ENCODE results near the gene GAB4. TPM values are rescaled to one million over a fixed set of nuclear protein-coding genes. Genes with fewer than 3 reads are reported as not detected.

The GAB4 gene
- total and polyA plus RNA-seq, 2 donors (not counting 3 experiments of a cell fraction or from before 2014, with no cell fraction given): not detected

GRCh38 chr22:16969508-16970327 lies 38.3 kb downstream of the GAB4 start:
- dilution Hi-C loops (cut with MboI; ENCODE audit: extremely low pct_ligation_motif_present, low sequenced_read_pairs): no loop called here
- H2AFZ ChIP-seq (ENCODE audit: low read depth, low read length): no peak overlapping the region
- H3K79me2 ChIP-seq (ENCODE audit: control insufficient read depth, insufficient read depth, low read length): no peaks in the 10 kb centered on the region
- BruUV-seq (replicated peaks): no TSS peak
- H3K9me3 ChIP-seq (replicated peaks; ENCODE audit: control insufficient read depth, insufficient read depth, low read length): peaks cover 2% of the 10 kb centered on the region
- no peaks in the 10 kb centered on the region for H3K27me3 ChIP-seq (ENCODE audit: control insufficient read depth in 2 of 2, insufficient read depth in 2 of 2, low read length in 2 of 2)
- TF ChIP-seq FOS (IDR thresholded peaks at IDR 0.05; ENCODE audit: borderline replicate concordance, insufficient read depth, low read length) (no peak), CTCF (IDR thresholded peaks at IDR 0.05; ENCODE audit: extremely low read depth in 1 of 2, insufficient read depth in 1 of 2, low read depth in 1 of 2, low read length in 2 of 2) (no peak), MAX (IDR thresholded peaks at IDR 0.05; ENCODE audit: insufficient read depth, insufficient read length) (no peak), JUN (IDR thresholded peaks at IDR 0.05; ENCODE audit: borderline replicate concordance, insufficient read depth, insufficient read length, low read depth) (no peak), MYC (IDR thresholded peaks at IDR 0.05; ENCODE audit: low read depth, low read length) (no peak), POLR2A (IDR thresholded peaks at IDR 0.05; ENCODE audit: low read depth, low read length) (no peak), GATA2 (IDR thresholded peaks at IDR 0.05; ENCODE audit: insufficient read depth, insufficient read length, low read depth, low read length) (no peak), POLR2AphosphoS5 (IDR thresholded peaks at IDR 0.05; ENCODE audit: insufficient read depth, low read depth, low read length) (no peak), EZH2 (IDR thresholded peaks at IDR 0.05; ENCODE audit: borderline replicate concordance, low read depth, low read length, severe bottlenecking) (no peak)
- no peak overlapping the region for H3K9ac ChIP-seq (replicated peaks; ENCODE audit: extremely low read depth, insufficient read depth, low read length)
- no peak for DNase-seq (ENCODE audit: low read depth, low spot score)
- ChIA-PET CTCF (no interaction called here), POLR2A (no interaction called here)
- no peak overlapping the region for H3K27ac ChIP-seq (ENCODE audit: insufficient read depth, low read depth, low read length)
- no peaks in the 10 kb centered on the region for H4K20me1 ChIP-seq (replicated peaks; ENCODE audit: control insufficient read depth, extremely low read depth, insufficient read depth, low read length)
- no peaks in the 10 kb centered on the region for H3K4me1 ChIP-seq (ENCODE audit: control insufficient read depth, extremely low read depth, insufficient read depth, low read length)
- no peak overlapping the region for H3K4me2 ChIP-seq (ENCODE audit: insufficient read depth, low read length)
- H3K4me3 ChIP-seq (replicated peaks in 1 of 3; ENCODE audit: insufficient read depth in 1 of 3, low read depth in 1 of 3, low read length in 3 of 3): no peak overlapping the region
- intact Hi-C loops (cut with micrococcal nuclease): no loop called here
- H3K36me3 ChIP-seq (ENCODE audit: control insufficient read depth in 2 of 2, extremely low read depth in 1 of 2, insufficient read depth in 2 of 2, low read length in 2 of 2): no peaks in the 10 kb centered on the region
- FAIRE-seq: no peak
- no peaks in the 10 kb centered on the region for H3K9me1 ChIP-seq (replicated peaks; ENCODE audit: control insufficient read depth, extremely low read depth, insufficient read depth, low read length)
